CD14-positive monocyte (primary cell): ENCODE data around the gene FMO3. TPM values are rescaled to one million over a fixed set of nuclear protein-coding genes. Genes with fewer than 3 reads are reported as not detected.

Source experiments
- DNase-seq, 3 donors: peaks; one replicate each; pipeline ENCODE4 v3.0.0-alpha.2; 2011 to 2022
- H2AFZ ChIP-seq: 2 replicates; pipeline ENCODE4 v1.6.0; 2012; ENCODE audit warnings: mild to moderate bottlenecking, low read depth, low read length, inconsistent platforms; ENCODE audit not compliant: insufficient read depth, poor library complexity, severe bottlenecking
- H3K27ac ChIP-seq, 2 donors: 1 replicate in 1 of 2; 2 replicates in 1 of 2; pipeline ENCODE4 v1.5.1; 2012 to 2013; ENCODE audit warnings: low read length in 2 of 2, control low read depth in 1 of 2, inconsistent platforms in 1 of 2, low read depth in 1 of 2, mild to moderate bottlenecking in 1 of 2
- H3K27me3 ChIP-seq, 2 donors: one replicate each; pipeline versions ENCODE4 v1.6.0 to v1.6.1; 2011 to 2013; ENCODE audit warnings: low read length in 2 of 2; ENCODE audit not compliant: control insufficient read depth in 2 of 2, insufficient read depth in 2 of 2
- H3K36me3 ChIP-seq, 2 donors: replicated peaks in 1 of 2; 1 replicate in 1 of 2; 2 replicates in 1 of 2; pipeline versions ENCODE4 v1.5.1 to v1.6.1; 2012 to 2013; ENCODE audit warnings: low read length in 2 of 2, control low read depth in 1 of 2, inconsistent platforms in 1 of 2, mild to moderate bottlenecking in 1 of 2; ENCODE audit not compliant: insufficient read depth in 2 of 2, control insufficient read depth in 1 of 2
- H3K4me1 ChIP-seq, 2 donors: 1 replicate in 1 of 2; 2 replicates in 1 of 2; pipeline versions ENCODE4 v1.5.1 to v1.6.1; 2012 to 2013; ENCODE audit warnings: low read length in 2 of 2, control low read depth in 1 of 2, inconsistent platforms in 1 of 2, mild to moderate bottlenecking in 1 of 2, moderate library complexity in 1 of 2; ENCODE audit not compliant: insufficient read depth in 2 of 2, control insufficient read depth in 1 of 2
- H3K4me2 ChIP-seq: replicated peaks from 2 replicates; pipeline ENCODE3; 2012; ENCODE audit warnings: low read length, moderate library complexity, mild to moderate bottlenecking; ENCODE audit not compliant: poor library complexity, severe bottlenecking; ENCODE audit errors: extremely low read depth
- H3K4me3 ChIP-seq, 3 experiments: fragments of 200-600 bp in 1 of 3; sonication (generic) in 1 of 3; replicated peaks in 1 of 3; 1 replicate in 2 of 3; 2 replicates in 1 of 3; pipeline ENCODE4 v1.5.1; 2011 to 2013; ENCODE audit warnings: low read length in 3 of 3, mild to moderate bottlenecking in 3 of 3, control low read depth in 2 of 3, low read depth in 2 of 3, inconsistent platforms in 1 of 3, moderate library complexity in 1 of 3
- H3K79me2 ChIP-seq: 2 replicates; pipeline ENCODE4 v1.6.0; 2012; ENCODE audit warnings: mild to moderate bottlenecking, control low read depth, inconsistent platforms, low read length, moderate library complexity; ENCODE audit not compliant: insufficient read depth
- H3K9ac ChIP-seq: 2 replicates; pipeline ENCODE4 v1.6.0; 2017; ENCODE audit warnings: low read length, mild to moderate bottlenecking; ENCODE audit not compliant: insufficient read depth, poor library complexity, severe bottlenecking
- H3K9me3 ChIP-seq, 2 donors: replicated peaks in 1 of 2; 1 replicate in 1 of 2; 2 replicates in 1 of 2; pipeline versions ENCODE4 v1.5.1 to v1.6.1; 2012 to 2013; ENCODE audit warnings: low read length in 2 of 2, control low read depth in 1 of 2; ENCODE audit not compliant: control insufficient read depth in 1 of 2, insufficient read depth in 1 of 2
- H4K20me1 ChIP-seq: 2 replicates; pipeline ENCODE4 v1.6.0; 2012; ENCODE audit warnings: mild to moderate bottlenecking, low read length, control low read depth, moderate library complexity; ENCODE audit not compliant: insufficient read depth
- H3K27ac Mint-ChIP-seq, 7 donors: one replicate each; pipeline ENCODE4 v1.8.0; 2020; ENCODE audit warnings: mild to moderate bottlenecking in 7 of 7, mixed read lengths in 7 of 7, moderate library complexity in 6 of 7, inconsistent platforms in 2 of 7
- H3K27me3 Mint-ChIP-seq, 3 donors: one replicate each; pipeline ENCODE4 v1.8.0; 2021 to 2022; ENCODE audit warnings: low read depth in 3 of 3, mild to moderate bottlenecking in 3 of 3, mixed read lengths in 3 of 3, moderate library complexity in 3 of 3, inconsistent platforms in 1 of 3
- H3K36me3 Mint-ChIP-seq, 2 donors: one replicate each; pipeline ENCODE4 v1.8.0; 2020; ENCODE audit warnings: mixed read lengths in 2 of 2, inconsistent platforms in 1 of 2, mild to moderate bottlenecking in 1 of 2
- H3K4me1 Mint-ChIP-seq: one replicate; pipeline ENCODE4 v1.8.0; 2020; ENCODE audit warnings: mild to moderate bottlenecking, mixed read lengths
- H3K4me3 Mint-ChIP-seq, 2 donors: one replicate each; pipeline ENCODE4 v1.8.0; 2020; ENCODE audit warnings: mild to moderate bottlenecking in 2 of 2, mixed read lengths in 2 of 2, moderate library complexity in 1 of 2
- H3K9me3 Mint-ChIP-seq, 7 donors: one replicate each; pipeline ENCODE4 v1.8.0; 2020 to 2022; ENCODE audit warnings: mixed read lengths in 7 of 7, mild to moderate bottlenecking in 6 of 7, moderate library complexity in 6 of 7, inconsistent platforms in 2 of 7
- WGBS: methylation state at CpG from one replicate; pipeline ENCODE4 v1.1.5; 2013; ENCODE audit warnings: missing lambda C conversion rate; ENCODE audit not compliant: insufficient coverage; 5-methylcytosine and 5-hydroxymethylcytosine counted together
- intact Hi-C, 2 donors: fragments of 100-400 bp; cut with micrococcal nuclease; formaldehyde crosslinking; loops; one replicate each; pipeline versions ENCODE4 v1.15.0 to v1.15.1; 2023
- polyA plus RNA-seq, 3 donors: library from polyadenylated mRNA; depleted of rRNA in 1 of 3; unstranded in 2 of 3; stranded (reverse) in 1 of 3; fragments of 300-500 nt in 2 of 3; fragments of >200 nt in 1 of 3; fragmentation: Illumina TruSeq in 2 of 3; gene quantifications; 1 replicate in 2 of 3; 2 replicates in 1 of 3; pipeline ENCODE4 v1.2.3, GENCODE V29; 2012 to 2021
- TF ChIP-seq, protein P1 (sequence below): fragments of 200-600 bp; IDR thresholded peaks from one replicate; pipeline ENCODE4 v1.8.0; 2022; ENCODE audit warnings: antibody characterized with exemption, mild to moderate bottlenecking

The FMO3 gene
- polyA plus RNA-seq, 3 donors, result not detected

DNA sequence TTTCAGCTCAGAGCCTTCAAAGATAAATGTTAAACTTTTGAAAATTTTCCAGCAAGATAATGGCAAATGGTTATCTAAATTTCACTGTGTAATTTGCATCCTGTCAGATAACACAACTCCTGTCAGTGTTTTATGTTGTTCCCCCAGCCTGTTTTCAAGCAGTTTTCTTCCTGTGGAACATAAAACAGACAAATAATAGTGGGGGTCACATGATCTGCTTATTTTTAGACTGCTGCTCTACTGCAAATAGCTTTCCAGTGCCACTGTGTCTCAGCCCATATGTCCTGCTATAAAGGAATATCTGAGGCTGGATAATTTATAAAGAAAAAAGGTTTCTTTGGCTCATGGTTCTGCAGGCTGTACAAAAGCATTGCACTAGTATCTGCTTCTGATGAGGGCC, 32.2 kb downstream of the FMO3 start:
- no peaks in the 10 kb centered on the region for H3K4me1 Mint-ChIP-seq
- DNase-seq, result no peak
- H3K9me3 ChIP-seq, result peaks cover 4 to 9% of the 10 kb centered on the region in 2 donors
- no peaks in the 10 kb centered on the region for H3K36me3 ChIP-seq
- no peak overlapping the region for H3K4me2 ChIP-seq
- H2AFZ ChIP-seq, result no peak overlapping the region
- H4K20me1 ChIP-seq, result no peaks in the 10 kb centered on the region
- H3K4me3 ChIP-seq, result no peak overlapping the region
- H3K9me3 Mint-ChIP-seq, result peaks cover 0 to 6% (median 2%) of the 10 kb centered on the region in 7 donors
- no peaks in the 10 kb centered on the region for H3K4me1 ChIP-seq
- intact Hi-C loops, result no loop called here
- TF ChIP-seq, protein P1, sequence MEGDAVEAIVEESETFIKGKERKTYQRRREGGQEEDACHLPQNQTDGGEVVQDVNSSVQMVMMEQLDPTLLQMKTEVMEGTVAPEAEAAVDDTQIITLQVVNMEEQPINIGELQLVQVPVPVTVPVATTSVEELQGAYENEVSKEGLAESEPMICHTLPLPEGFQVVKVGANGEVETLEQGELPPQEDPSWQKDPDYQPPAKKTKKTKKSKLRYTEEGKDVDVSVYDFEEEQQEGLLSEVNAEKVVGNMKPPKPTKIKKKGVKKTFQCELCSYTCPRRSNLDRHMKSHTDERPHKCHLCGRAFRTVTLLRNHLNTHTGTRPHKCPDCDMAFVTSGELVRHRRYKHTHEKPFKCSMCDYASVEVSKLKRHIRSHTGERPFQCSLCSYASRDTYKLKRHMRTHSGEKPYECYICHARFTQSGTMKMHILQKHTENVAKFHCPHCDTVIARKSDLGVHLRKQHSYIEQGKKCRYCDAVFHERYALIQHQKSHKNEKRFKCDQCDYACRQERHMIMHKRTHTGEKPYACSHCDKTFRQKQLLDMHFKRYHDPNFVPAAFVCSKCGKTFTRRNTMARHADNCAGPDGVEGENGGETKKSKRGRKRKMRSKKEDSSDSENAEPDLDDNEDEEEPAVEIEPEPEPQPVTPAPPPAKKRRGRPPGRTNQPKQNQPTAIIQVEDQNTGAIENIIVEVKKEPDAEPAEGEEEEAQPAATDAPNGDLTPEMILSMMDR, result no peak
- no peak overlapping the region for H3K9ac ChIP-seq
- H3K79me2 ChIP-seq, result no peaks in the 10 kb centered on the region
- H3K36me3 Mint-ChIP-seq, result no peaks in the 10 kb centered on the region
- H3K27me3 ChIP-seq, result no peaks in the 10 kb centered on the region
- no peak overlapping the region for H3K27ac ChIP-seq
- peaks cover 0 to 2% (median 0%) of the 10 kb centered on the region in 3 donors for H3K27me3 Mint-ChIP-seq
- H3K4me3 Mint-ChIP-seq, result no peak overlapping the region
- no peak overlapping the region for H3K27ac Mint-ChIP-seq

DNA sequence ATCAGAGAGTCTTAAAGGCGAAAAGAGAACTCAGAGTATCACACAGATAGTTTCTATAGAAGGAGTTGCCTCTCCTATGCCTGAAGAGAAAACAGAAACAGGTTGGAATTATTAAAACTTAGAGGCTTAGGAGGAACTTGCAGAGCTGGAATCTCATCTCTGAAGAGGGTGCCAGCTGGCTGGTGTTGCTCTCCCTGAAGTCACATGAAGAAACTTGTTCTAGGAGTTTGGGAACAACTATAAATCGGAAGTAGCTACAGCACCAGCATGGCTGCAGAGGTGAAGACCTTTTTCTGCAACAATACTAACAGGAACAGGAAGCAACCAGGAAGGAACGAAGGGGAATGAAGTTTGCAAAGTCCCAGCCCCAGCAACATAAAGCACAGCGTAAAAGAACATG, 35.8 kb downstream of the FMO3 start:
- TF ChIP-seq, protein P1, result no peak
- Mint-ChIP-seq H3K4me3 (no peak overlapping the region), H3K27me3 (no peaks in the 10 kb centered on the region), H3K27ac (no peak overlapping the region), H3K36me3 (no peaks in the 10 kb centered on the region), H3K4me1 (no peaks in the 10 kb centered on the region), H3K9me3 (peaks cover 0 to 16% (median 8%) of the 10 kb centered on the region in 7 donors)
- H3K4me2 ChIP-seq, result no peak overlapping the region
- WGBS, result no CpG with 5 or more reads among the region's 4 CpGs
- no peak overlapping the region for H3K4me3 ChIP-seq
- H3K27ac ChIP-seq, result no peak overlapping the region
- no peaks in the 10 kb centered on the region for H3K36me3 ChIP-seq
- H3K79me2 ChIP-seq, result no peaks in the 10 kb centered on the region
- no peak overlapping the region for H3K9ac ChIP-seq
- no peak overlapping the region for H2AFZ ChIP-seq
- no peak for DNase-seq
- no peaks in the 10 kb centered on the region for H3K27me3 ChIP-seq
- H3K4me1 ChIP-seq, result no peaks in the 10 kb centered on the region
- intact Hi-C loops, result no loop called here
- peaks cover 9 to 11% of the 10 kb centered on the region in 2 donors for H3K9me3 ChIP-seq
- no peaks in the 10 kb centered on the region for H4K20me1 ChIP-seq
